GM12801 (cell line): ENCODE results near the gene NFKB1.

Experiments used
- CTCF ChIP-seq: IDR thresholded peaks from one replicate; pipeline ENCODE4 v1.5.1; 2011; ENCODE audit warnings: control low read depth; ENCODE audit not compliant: insufficient read length; ENCODE audit errors: extremely low read depth

The NFKB1 gene

GRCh38 chr4:102584091-102584490, 82.9 kb downstream of the NFKB1 start:
- TF ChIP-seq CTCF, result no peak

- no peak for TF ChIP-seq CTCF
Measured at GRCh38 chr4:102585329-102585728, 84.2 kb downstream of the NFKB1 start.

GRCh38 chr4:102586002-102586643, 85.0 kb downstream of the NFKB1 start:
- TF ChIP-seq CTCF, result no peak

GRCh38 chr4:102586644-102587021, 85.5 kb downstream of the NFKB1 start:
- TF ChIP-seq CTCF, result no peak

GRCh38 chr4:102589743-102590142, 88.6 kb downstream of the NFKB1 start:
- no peak for TF ChIP-seq CTCF

- no peak for TF ChIP-seq CTCF
Measured at GRCh38 chr4:102592256-102592655, 91.1 kb downstream of the NFKB1 start.

GRCh38 chr4:102593147-102593546, 92.0 kb downstream of the NFKB1 start:
- no peak for TF ChIP-seq CTCF
